Fibroblast of the aortic adventitia (primary cell): ENCODE data around the gene GFAP. TPM values are rescaled to one million over a fixed set of nuclear protein-coding genes. Genes with fewer than 3 reads are reported as not detected.
A peak's percentile ranks its signal among the peaks of the same experiment; 100 is the strongest.

Experiments used
- DNase-seq: peaks from one replicate; pipeline ENCODE4 v3.0.0-alpha.2; 2010; ENCODE audit warnings: low read depth
- H3K4me3 ChIP-seq: 2 replicates; pipeline ENCODE4 v1.5.1; 2011; ENCODE audit warnings: low read depth, mild to moderate bottlenecking, control low read depth, low read length, moderate library complexity
- CTCF ChIP-seq: IDR thresholded peaks from 2 replicates; pipeline ENCODE4 v1.5.1; 2011; ENCODE audit warnings: mild to moderate bottlenecking, low read length, control low read depth, inconsistent platforms; ENCODE audit not compliant: insufficient read depth
- total RNA-seq: library from RNA; depleted of rRNA; stranded (reverse); fragments of >200 nt; gene quantifications from 2 replicates; pipeline ENCODE4 v1.2.3, GENCODE V29; 2012; ENCODE audit warnings: low replicate concordance

GFAP gene
- total RNA-seq, 1 donor = not detected

DNA sequence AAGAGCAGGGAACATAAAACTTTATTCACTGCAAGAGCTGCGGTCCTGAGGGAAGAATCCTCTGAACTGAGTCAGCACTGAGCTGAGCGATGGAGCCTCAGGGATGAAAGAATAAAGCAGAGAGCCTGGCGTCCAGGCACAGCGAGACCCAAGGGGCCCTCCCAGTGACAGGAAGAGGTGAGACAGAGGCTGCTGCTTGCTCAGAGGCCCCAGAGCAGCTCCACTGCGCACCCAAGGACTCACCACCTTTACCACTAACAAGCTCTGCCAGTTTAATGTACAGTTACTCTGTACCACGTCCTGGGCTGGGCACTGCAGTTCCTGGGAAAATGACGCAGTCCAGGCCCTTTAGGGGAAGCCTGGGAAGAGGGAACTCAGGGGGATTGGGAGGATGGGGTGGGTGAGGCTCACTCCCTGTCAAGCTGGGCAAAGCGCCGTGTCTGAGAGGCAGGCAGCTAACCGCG lies 5.6 kb downstream of the GFAP start:
- no peak overlapping the region for H3K4me3 ChIP-seq
- DNase-seq = peak; percentile 51

GRCh38 chr17:44908761-44909326 lies 6.5 kb downstream of the GFAP start:
- no peak for DNase-seq
- H3K4me3 ChIP-seq = no peak overlapping the region
- no peak for TF ChIP-seq CTCF

More for the DNA sequence above, 5.6 kb downstream of the GFAP start:
- no peak for TF ChIP-seq CTCF

GRCh38 chr17:44907729-44908470 lies 7.4 kb downstream of the GFAP start:
- no peak for TF ChIP-seq CTCF
- no peak overlapping the region for H3K4me3 ChIP-seq
- DNase-seq = peak; percentile 20

- peak; percentile 15 for DNase-seq
- TF ChIP-seq CTCF = no peak
- no peak overlapping the region for H3K4me3 ChIP-seq
Measured at GRCh38 chr17:44906763-44907728, 8.3 kb downstream of the GFAP start.

DNA sequence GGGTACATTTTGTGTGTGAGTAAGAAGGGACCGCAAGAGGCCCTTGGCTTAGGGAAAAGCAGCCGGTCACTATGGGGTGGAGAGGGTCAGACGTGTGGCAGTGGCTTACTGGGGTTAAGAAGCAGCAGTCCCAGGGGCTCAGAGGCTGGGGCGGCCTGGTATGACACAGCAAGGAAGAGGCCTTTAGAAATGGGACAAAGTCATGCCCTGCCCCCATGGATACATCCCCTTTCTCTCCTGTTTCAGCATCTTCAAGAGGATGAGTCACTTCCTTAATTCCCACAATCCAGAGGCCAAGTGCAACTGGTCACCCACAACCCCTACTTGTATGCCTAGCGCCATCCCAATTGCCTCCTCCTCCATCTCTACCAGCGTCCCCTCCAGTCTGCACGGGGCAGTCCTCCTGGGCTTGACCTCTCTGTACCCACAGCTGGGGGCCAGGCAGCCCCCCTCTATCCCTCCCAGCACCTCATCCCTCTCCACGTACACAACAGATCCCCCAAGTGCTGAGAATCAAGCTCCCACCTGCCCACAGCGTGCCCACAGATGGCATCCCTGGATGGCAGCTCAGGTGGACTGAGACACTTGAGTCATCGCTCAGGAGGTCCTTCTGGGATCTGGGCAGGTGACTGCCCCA lies 9.2 kb downstream of the GFAP start:
- DNase-seq = peak; percentile 92
- no peak for TF ChIP-seq CTCF
- no peak overlapping the region for H3K4me3 ChIP-seq
